LNCaP clone FGC (cell line): ENCODE data around the gene CCT8.

Source experiments
- DNase-seq: peaks from one replicate; pipeline ENCODE4 v3.0.0-alpha.2; 2011; ENCODE audit warnings: low read depth
- H3K4me3 ChIP-seq: 2 replicates; pipeline ENCODE4 v1.5.1; 2011; ENCODE audit warnings: mild to moderate bottlenecking, low read depth, low read length, control low read depth
- TF ChIP-seq, protein P1 (sequence below): IDR thresholded peaks from 2 replicates; pipeline ENCODE4 v1.5.1; 2012; ENCODE audit warnings: mild to moderate bottlenecking; ENCODE audit not compliant: control insufficient read depth, insufficient read depth; ENCODE audit errors: extremely low read depth

CCT8 gene

DNA sequence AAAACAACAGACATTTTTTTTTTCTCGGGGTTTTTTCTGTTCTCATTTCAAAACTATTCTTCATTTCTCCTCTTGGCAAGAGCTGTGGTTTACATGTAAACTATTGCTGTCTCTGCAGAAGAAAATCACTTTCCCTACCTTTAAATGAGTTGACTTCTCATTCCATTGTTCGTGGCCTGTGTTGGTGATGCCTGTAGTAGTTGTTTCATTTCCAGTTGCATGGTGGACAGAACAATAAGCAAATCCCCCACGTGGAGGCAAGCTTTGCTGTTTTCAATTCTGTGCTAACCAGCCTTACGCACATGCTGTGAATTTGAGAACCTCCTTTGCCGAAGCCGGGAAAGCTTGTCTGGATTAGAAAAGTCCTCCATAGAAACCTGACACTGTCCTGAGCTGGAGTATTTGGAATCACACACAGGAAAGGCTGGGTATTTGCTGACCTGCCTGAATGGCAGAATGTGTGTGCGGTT, 30.8 kb upstream of the CCT8 start:
- no peak overlapping the region for H3K4me3 ChIP-seq
- DNase-seq: no peak
- TF ChIP-seq, protein P1, sequence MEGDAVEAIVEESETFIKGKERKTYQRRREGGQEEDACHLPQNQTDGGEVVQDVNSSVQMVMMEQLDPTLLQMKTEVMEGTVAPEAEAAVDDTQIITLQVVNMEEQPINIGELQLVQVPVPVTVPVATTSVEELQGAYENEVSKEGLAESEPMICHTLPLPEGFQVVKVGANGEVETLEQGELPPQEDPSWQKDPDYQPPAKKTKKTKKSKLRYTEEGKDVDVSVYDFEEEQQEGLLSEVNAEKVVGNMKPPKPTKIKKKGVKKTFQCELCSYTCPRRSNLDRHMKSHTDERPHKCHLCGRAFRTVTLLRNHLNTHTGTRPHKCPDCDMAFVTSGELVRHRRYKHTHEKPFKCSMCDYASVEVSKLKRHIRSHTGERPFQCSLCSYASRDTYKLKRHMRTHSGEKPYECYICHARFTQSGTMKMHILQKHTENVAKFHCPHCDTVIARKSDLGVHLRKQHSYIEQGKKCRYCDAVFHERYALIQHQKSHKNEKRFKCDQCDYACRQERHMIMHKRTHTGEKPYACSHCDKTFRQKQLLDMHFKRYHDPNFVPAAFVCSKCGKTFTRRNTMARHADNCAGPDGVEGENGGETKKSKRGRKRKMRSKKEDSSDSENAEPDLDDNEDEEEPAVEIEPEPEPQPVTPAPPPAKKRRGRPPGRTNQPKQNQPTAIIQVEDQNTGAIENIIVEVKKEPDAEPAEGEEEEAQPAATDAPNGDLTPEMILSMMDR: no peak

DNA sequence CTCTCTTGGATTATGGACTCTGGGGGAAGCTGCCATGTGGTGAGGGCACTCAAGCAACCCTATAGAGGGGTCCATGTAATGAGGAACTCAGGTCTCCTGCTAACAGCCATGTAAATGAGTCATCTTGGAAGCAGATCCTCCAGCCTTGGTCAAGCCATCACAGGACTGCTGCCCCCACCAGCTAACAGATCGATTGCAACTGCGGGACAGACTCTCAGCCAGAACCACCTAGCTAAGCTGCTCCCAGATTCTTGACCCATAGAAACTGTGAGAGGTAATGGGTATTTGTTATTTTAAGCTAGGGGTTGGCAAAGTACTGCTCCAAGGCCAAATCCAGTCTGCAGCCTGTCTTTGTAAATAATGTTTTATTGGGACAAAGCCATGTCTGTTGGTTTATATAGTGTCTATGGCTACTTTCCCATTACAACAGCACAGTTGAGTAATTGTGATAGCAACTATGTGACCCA, 29.4 kb upstream of the CCT8 start:
- DNase-seq: peak; percentile 82
- TF ChIP-seq, protein P1: no peak
- no peak overlapping the region for H3K4me3 ChIP-seq

DNA sequence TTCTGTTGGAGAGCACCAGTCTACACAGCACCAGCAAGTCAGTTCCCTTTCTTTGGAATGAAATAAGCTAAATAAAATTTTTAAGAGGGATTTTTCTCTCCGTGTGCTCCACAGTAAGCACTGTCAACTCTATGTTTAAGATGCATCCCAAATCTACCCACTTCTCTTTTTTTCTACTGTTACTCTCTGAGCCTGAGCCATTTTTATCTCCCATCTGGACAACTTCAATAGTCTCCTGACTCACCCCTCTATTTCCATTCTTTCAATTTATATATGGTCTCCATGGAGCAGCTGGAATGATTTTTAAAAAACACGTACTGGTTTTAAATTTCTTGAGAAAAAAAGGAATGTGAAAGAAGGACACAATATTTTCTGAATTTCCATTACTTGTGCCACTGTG, 24.7 kb upstream of the CCT8 start:
- TF ChIP-seq, protein P1: no peak
- H3K4me3 ChIP-seq: no peak overlapping the region
- no peak for DNase-seq

DNA sequence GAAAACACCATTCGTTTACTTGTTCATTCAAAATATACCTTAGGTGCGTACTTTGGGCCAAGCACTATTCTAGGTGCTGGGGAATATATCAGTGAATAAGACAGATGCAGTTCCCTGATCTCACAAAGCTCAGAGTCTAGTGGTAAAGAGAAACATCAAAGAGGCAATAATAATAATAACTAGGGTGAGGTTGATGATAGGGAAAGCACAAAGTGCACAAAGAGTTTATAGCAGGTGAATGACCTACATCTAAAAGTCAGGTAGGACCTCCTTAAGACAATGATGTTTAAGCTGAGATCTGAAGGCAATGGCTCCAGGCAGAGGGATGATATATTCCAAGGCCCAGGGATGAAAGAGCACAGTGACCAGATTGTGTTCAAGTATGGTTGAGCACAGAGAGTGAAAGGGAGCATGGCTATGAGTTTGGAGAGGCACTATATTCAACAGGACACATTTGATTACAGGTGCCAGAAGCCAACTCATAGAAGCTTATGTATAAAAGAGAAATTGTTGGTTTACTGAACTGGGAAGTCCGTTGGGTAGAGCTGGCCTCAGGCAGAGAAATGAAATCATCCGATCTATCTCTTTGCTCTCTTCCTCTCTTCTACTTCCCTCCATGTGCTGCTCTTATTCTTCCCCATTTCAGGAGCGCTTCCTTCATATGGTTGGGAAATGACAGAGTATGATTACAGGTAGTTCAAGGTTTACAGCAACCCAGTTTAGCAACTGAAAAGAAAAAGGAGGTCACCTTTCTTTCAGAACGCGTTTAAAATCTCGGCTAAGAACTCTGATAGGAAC, 23.0 kb upstream of the CCT8 start:
- no peak for DNase-seq
- TF ChIP-seq, protein P1: no peak
- H3K4me3 ChIP-seq: no peak overlapping the region

DNA sequence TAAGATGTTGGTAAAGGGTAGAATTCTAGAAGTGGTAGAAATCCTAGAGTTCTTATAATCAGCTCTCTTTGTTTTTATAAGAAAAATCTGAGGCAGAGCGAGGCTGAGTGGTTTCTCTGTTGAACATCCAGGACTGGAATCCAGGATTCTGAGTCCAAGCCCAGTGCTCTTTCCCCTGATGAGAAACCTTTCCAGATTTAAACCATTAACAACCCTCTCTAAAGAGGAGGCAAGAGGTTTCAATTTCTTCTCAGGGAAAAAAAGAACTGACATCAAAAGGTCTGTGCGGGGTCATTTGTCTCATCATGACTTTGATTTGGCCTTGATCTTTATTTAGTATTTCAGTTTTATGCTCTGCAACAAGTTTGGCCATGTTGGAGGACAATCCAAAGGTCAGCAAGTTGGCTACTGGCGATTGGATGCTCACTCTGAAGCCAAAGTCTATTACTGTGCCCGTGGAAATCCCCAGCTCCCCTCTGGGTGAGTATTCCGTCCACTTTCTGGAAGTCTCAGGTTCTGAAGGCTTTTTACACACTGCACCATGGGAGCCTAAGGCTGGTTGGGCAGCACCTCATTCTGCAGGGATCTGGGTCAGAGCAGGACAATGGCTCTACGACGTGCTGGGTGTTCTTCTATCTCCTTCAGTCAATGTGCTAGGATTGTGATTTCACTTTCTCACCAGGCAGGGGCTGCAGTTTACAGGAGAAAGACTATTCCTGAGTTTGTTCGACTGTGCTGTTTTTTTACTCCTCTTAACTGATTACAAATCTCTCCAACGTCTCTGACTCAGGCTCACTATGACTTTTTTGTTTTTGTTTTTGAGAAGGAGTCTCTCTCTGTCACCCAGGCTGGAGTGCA, 18.9 kb upstream of the CCT8 start:
- no peak overlapping the region for H3K4me3 ChIP-seq
- TF ChIP-seq, protein P1: no peak
- no peak for DNase-seq

DNA sequence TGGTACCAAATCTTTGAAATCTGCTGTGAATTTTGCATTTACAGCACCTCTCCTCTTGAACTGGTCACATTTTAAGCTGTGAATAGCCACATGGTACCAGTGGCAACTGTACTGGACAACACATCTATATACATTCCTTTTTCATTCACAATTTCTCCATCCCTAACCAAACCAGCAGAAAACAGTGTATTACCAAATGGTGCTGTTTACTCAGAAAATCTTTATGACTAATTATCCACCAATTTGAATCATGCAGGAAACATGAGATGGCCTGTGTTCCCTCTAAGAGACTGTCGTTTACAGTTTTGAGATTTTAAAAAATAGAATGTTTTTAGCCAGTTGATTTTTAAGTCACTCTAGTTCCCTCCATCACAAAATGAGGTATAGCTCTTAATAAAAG, 17.6 kb upstream of the CCT8 start:
- DNase-seq: no peak
- no peak overlapping the region for H3K4me3 ChIP-seq
- TF ChIP-seq, protein P1: no peak
